GM18868 (cell line): Measurements from ENCODE around the gene CXorf58.
"Not testable (repeated sequence)": the region's sequence is repeated elsewhere in the genome, so short reads cannot be mapped to it uniquely, and the experiment has no call there.

Experiments used
- ATAC-seq: cut with Tn5 transposase; IDR thresholded peaks from one replicate; pipeline ENCODE4 v1.9.1; 2021; ENCODE audit warnings: mild to moderate bottlenecking, moderate library complexity; ENCODE audit not compliant: unreplicated experiment

The CXorf58 gene

GRCh38 chrX:23952984-23953907, 45.4 kb downstream of the CXorf58 start:
- peak; percentile 96 for ATAC-seq

- ATAC-seq: no peak
Observed at GRCh38 chrX:23953908-23954269, 46.1 kb downstream of the CXorf58 start.

GRCh38 chrX:23954396-23954795, 46.6 kb downstream of the CXorf58 start:
- no peak for ATAC-seq

- ATAC-seq: no peak
Observed at GRCh38 chrX:23959781-23960180, 52.0 kb downstream of the CXorf58 start.

GRCh38 chrX:23964191-23964590, 56.4 kb downstream of the CXorf58 start:
- ATAC-seq: no peak

GRCh38 chrX:23965630-23966029, 57.8 kb downstream of the CXorf58 start:
- ATAC-seq: not testable (repeated sequence)

GRCh38 chrX:23978491-23978890, 70.7 kb downstream of the CXorf58 start:
- no peak for ATAC-seq

- ATAC-seq: no peak
Observed at GRCh38 chrX:23980011-23980441, 72.2 kb downstream of the CXorf58 start.

- ATAC-seq: no peak
Observed at GRCh38 chrX:23981222-23981621, 73.4 kb downstream of the CXorf58 start.

GRCh38 chrX:23981711-23982110, 73.9 kb downstream of the CXorf58 start:
- no peak for ATAC-seq

GRCh38 chrX:23982891-23983290, 75.1 kb downstream of the CXorf58 start:
- no peak for ATAC-seq
